Tibial artery (tissue), 4 donors: ENCODE results near the gene SLC49A4.

Source experiments
- DNase-seq, 2 donors: peaks; one replicate each; pipeline ENCODE4 v3.0.0-alpha.2; 2019
- H3K27ac ChIP-seq, 2 donors: fragments of 200-600 bp; sonication (generic) in 1 of 2; 1 replicate in 1 of 2; 2 replicates in 1 of 2; pipeline ENCODE4 v1.5.1; 2018 to 2019; ENCODE audit warnings: mild to moderate bottlenecking in 1 of 2
- H3K27me3 ChIP-seq, 2 donors: fragments of 200-600 bp; sonication (generic) in 1 of 2; one replicate each; pipeline versions ENCODE4 v1.5.1 to v1.6.0; 2016 to 2019
- H3K36me3 ChIP-seq, 3 donors: fragments of 200-600 bp; sonication (generic) in 2 of 3; one replicate each; pipeline ENCODE4 v1.5.1; 2016 to 2019; ENCODE audit warnings: mild to moderate bottlenecking in 2 of 3
- H3K4me1 ChIP-seq, 4 donors: fragments of 200-600 bp; sonication (generic) in 2 of 4; 1 replicate in 3 of 4; 2 replicates in 1 of 4; pipeline ENCODE4 v1.5.1; 2016 to 2019
- H3K4me3 ChIP-seq, 2 donors: fragments of 200-600 bp; sonication (generic) in 1 of 2; 1 replicate in 1 of 2; 2 replicates in 1 of 2; pipeline ENCODE4 v1.5.1; 2018 to 2019; ENCODE audit warnings: mild to moderate bottlenecking in 2 of 2
- H3K9me3 ChIP-seq, 3 donors: fragments of 200-600 bp; sonication (generic) in 1 of 3; one replicate each; pipeline ENCODE4 v1.5.1; 2016 to 2019
- CTCF ChIP-seq, 2 experiments: fragments of 200-600 bp in 1 of 2; fragments of 450-650 bp in 1 of 2; IDR thresholded peaks; one replicate each; pipeline ENCODE4 v1.5.1; 2017 to 2019; ENCODE audit warnings: antibody characterized with exemption in 2 of 2, mild to moderate bottlenecking in 1 of 2, moderate library complexity in 1 of 2
- intact Hi-C: fragments of 100-400 bp; cut with DNase I; formaldehyde crosslinking; loops from one replicate; pipeline ENCODE4 v1.15.0; 2023; ENCODE audit warnings: low total_unique reads

Gene SLC49A4

DNA sequence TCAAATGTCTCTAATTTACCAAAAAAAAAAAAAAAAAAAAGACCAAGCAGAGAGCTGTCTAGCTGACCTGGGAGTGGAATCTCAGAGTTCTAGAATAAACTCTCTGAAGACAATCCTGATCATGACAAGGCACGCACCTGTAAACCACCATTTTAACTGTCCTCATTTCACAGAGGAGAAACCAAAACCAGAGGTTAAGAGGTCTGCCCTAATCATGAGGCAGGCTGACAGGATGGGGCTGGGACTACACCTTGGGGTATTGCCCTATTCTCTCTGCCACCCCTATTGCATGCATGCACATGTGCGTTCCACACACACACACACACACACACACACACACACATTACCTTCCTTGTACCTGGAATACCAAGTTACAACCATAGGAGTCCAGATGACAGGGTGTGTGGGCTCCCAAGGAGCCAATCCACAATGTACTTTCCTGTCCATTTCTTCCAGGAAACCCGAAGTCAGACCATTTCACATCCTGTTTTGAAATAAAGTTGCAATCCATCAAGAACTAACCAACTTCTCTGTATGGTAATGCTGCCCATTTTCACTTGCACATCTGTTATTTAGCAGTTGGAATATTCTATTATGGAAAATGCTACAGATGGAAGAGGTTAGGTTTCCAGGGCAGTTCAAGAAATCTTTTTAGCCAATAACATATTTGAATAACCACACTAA lies 35.9 kb upstream of the SLC49A4 start:
- Histone ChIP-seq H3K4me3 (no peak overlapping the region), H3K9me3 (no peaks in the 10 kb centered on the region), H3K36me3 (peaks cover 7 to 23% (median 11%) of the 10 kb centered on the region in 3 donors), H3K4me1 (no peaks in the 10 kb centered on the region), H3K27me3 (no peaks in the 10 kb centered on the region), H3K27ac (no peak overlapping the region)
- DNase-seq, result no peak
- no peak for TF ChIP-seq CTCF (IDR thresholded peaks at IDR 0.05)
- intact Hi-C loops, result no loop called here

GRCh38 chr3:122760453-122761271 lies 34.2 kb upstream of the SLC49A4 start:
- no peak overlapping the region for H3K27ac ChIP-seq
- H3K27me3 ChIP-seq, result no peaks in the 10 kb centered on the region
- no peaks in the 10 kb centered on the region for H3K4me1 ChIP-seq
- no peaks in the 10 kb centered on the region for H3K9me3 ChIP-seq
- no peak for TF ChIP-seq CTCF (IDR thresholded peaks at IDR 0.05)
- intact Hi-C loops, result no loop called here
- H3K4me3 ChIP-seq, result no peak overlapping the region
- H3K36me3 ChIP-seq, result peaks cover 0 to 12% (median 0%) of the 10 kb centered on the region in 3 donors
- DNase-seq, result no peak

- no peaks in the 10 kb centered on the region for H3K9me3 ChIP-seq
- H3K4me1 ChIP-seq, result no peaks in the 10 kb centered on the region
- H3K27ac ChIP-seq, result no peak overlapping the region
- DNase-seq, result no peak
- H3K4me3 ChIP-seq, result no peak overlapping the region
- intact Hi-C loops, result no loop called here
- no peak for TF ChIP-seq CTCF (IDR thresholded peaks at IDR 0.05)
- H3K36me3 ChIP-seq, result peaks cover 8 to 21% (median 12%) of the 10 kb centered on the region in 3 donors
- no peaks in the 10 kb centered on the region for H3K27me3 ChIP-seq
Observed at GRCh38 chr3:122766430-122766829, 28.4 kb upstream of the SLC49A4 start.

GRCh38 chr3:122767540-122768372 lies 27.1 kb upstream of the SLC49A4 start:
- intact Hi-C loops, result no loop called here
- Histone ChIP-seq H3K9me3 (no peaks in the 10 kb centered on the region), H3K4me1 (no peaks in the 10 kb centered on the region), H3K4me3 (no peak overlapping the region), H3K36me3 (peaks cover 8 to 21% (median 12%) of the 10 kb centered on the region in 3 donors), H3K27me3 (no peaks in the 10 kb centered on the region), H3K27ac (no peak overlapping the region)
- DNase-seq, result no peak
- TF ChIP-seq CTCF (IDR thresholded peaks at IDR 0.05), result no peak

GRCh38 chr3:122770521-122771202 lies 24.2 kb upstream of the SLC49A4 start:
- Histone ChIP-seq H3K36me3 (peaks cover 8 to 30% (median 12%) of the 10 kb centered on the region in 3 donors), H3K27me3 (no peaks in the 10 kb centered on the region), H3K9me3 (no peaks in the 10 kb centered on the region), H3K4me3 (no peak overlapping the region), H3K27ac (no peak overlapping the region), H3K4me1 (no peaks in the 10 kb centered on the region)
- intact Hi-C loops, result no loop called here
- TF ChIP-seq CTCF (IDR thresholded peaks at IDR 0.05), result no peak
- DNase-seq, result no peak
